ENCODE data around the gene NDUFAB1.
"Not testable (repeated sequence)": the region's sequence is repeated elsewhere in the genome, so short reads cannot be mapped to it uniquely, and the experiment has no call there.

Gene NDUFAB1

GRCh38 chr16:23629516-23629915 lies 33.4 kb upstream of the NDUFAB1 start:
- no peak for TF ChIP-seq CTCF (IDR thresholded peaks at IDR 0.05; ENCODE audit: borderline replicate concordance, control extremely low read depth, extremely low read depth, insufficient read depth, missing control alignments)
- in situ Hi-C loops (cut with MboI; ENCODE audit: low sequenced_read_pairs, unreplicated experiment), result no loop called here
- DNase-seq (ENCODE audit: low spot score), result no peak

DNA sequence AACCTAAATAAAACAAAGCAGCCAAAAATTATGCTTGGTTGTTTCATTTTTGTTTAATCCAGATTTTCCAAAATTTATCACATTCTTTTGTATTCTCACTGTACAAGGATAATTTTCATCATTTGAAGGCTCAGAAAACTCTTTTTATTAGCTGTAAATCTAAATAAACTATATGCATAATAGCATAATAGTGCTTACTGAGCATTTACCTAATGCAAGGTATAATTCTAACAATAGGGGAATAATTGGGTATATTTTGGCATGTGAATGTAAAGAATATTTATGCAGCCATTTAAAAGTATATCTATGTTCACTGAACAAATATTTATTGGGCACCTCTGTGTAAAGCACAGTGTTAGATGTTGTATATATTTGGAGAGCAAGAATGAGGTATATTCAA lies 28.0 kb upstream of the NDUFAB1 start:
- no peak for DNase-seq (ENCODE audit: low spot score)
- in situ Hi-C loops (cut with MboI; ENCODE audit: low sequenced_read_pairs, unreplicated experiment), result no loop called here
- TF ChIP-seq CTCF (IDR thresholded peaks at IDR 0.05; ENCODE audit: borderline replicate concordance, control extremely low read depth, extremely low read depth, insufficient read depth, missing control alignments), result no peak

DNA sequence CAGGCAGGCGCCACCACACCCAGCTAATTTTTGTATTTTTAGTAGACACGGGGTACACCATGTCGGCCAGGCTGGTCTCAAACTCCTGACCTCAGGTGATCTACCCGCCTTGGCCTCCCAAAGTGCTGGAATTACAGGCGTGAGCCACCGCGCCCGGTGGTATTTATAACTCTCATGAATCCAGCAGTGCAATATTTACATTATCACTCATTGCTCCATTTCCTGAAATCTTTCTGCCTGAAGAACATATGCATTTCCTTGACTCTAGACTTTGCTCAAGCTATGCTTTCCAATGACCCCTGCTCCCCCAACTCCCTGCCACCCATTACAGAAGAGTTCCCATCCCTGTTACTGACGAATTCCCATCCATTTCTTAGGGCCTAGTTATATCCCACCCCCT lies 19.7 kb upstream of the NDUFAB1 start:
- TF ChIP-seq CTCF (IDR thresholded peaks at IDR 0.05; ENCODE audit: borderline replicate concordance, control extremely low read depth, extremely low read depth, insufficient read depth, missing control alignments), result no peak
- no peak for DNase-seq (ENCODE audit: low spot score)
- in situ Hi-C loops (cut with MboI; ENCODE audit: low sequenced_read_pairs, unreplicated experiment), result no loop called here

DNA sequence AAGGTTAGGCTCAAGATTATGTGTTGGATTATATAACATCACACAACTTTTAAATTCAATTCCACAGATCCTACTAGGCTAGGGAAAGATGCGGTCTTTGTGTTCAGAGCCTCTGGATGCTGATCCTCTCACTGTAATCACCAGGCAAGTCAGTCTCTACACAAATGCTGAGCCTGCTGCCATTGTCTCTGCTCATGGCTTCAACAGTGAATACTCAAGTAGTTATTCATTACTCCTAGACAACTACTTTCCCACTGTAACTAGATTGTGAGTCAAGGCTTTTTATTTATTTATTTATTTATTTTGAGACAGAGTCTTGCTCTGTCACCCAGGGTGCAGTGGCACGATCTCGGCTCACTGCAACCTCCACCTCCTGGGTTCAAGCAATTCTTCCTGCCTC lies 15.8 kb upstream of the NDUFAB1 start:
- no peak for TF ChIP-seq CTCF (IDR thresholded peaks at IDR 0.05; ENCODE audit: borderline replicate concordance, control extremely low read depth, extremely low read depth, insufficient read depth, missing control alignments)
- no peak for DNase-seq (ENCODE audit: low spot score)
- in situ Hi-C loops (cut with MboI; ENCODE audit: low sequenced_read_pairs, unreplicated experiment), result no loop called here

DNA sequence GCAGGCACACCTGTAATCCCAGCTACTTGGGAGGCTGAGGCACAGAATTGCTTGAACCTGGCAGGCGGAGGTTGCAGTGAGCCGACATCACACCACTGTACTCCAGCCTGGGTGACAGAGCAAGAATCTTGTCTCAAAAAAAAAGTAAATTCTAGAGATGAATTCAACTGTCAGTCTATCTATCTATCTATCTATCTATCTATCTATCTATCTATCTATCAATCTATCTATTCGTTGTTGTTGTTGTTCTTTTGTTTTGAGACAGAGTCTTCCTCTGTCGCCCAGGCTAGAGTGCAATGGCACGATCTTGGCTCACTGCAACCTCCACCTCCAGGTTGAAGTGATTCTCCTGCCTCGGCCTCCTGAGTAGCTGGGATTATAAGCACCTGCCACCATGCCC lies 14.8 kb upstream of the NDUFAB1 start:
- in situ Hi-C loops (cut with MboI; ENCODE audit: low sequenced_read_pairs, unreplicated experiment), result not testable (repeated sequence)

DNA sequence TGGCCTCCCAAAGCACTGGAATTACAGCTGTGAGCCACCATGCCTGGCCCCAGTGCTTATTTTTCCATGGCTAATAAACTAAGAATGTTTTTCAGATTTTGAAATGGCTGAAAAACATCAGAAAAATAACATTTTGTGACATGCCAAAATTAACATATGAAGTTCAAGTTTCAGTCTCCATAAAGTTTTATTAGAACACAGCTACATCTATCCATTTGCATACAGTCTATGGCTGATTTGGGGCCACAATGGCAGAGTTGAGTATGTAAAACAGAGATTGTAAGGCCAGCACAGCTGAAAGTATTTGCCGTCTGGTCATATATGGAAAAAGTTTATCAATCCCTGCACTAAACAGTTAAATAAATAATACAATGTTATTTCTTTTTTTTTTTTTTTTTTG lies 13.8 kb upstream of the NDUFAB1 start:
- in situ Hi-C loops (cut with MboI; ENCODE audit: low sequenced_read_pairs, unreplicated experiment), result no loop called here
- no peak for DNase-seq (ENCODE audit: low spot score)
- TF ChIP-seq CTCF (IDR thresholded peaks at IDR 0.05; ENCODE audit: borderline replicate concordance, control extremely low read depth, extremely low read depth, insufficient read depth, missing control alignments), result no peak

More for the DNA sequence above, 14.8 kb upstream of the NDUFAB1 start:
- DNase-seq (ENCODE audit: low spot score), result not testable (repeated sequence)

- in situ Hi-C loops (cut with MboI; ENCODE audit: low sequenced_read_pairs, unreplicated experiment), result no loop called here
- no peak for TF ChIP-seq CTCF (IDR thresholded peaks at IDR 0.05; ENCODE audit: borderline replicate concordance, control extremely low read depth, extremely low read depth, insufficient read depth, missing control alignments)
- DNase-seq (ENCODE audit: low spot score), result no peak
These were observed 12.1 kb upstream of the NDUFAB1 start for GRCh38 chr16:23608194-23608593.
